Measurements from ENCODE around the gene ATG9A.

- TF ChIP-seq, protein P1, sequence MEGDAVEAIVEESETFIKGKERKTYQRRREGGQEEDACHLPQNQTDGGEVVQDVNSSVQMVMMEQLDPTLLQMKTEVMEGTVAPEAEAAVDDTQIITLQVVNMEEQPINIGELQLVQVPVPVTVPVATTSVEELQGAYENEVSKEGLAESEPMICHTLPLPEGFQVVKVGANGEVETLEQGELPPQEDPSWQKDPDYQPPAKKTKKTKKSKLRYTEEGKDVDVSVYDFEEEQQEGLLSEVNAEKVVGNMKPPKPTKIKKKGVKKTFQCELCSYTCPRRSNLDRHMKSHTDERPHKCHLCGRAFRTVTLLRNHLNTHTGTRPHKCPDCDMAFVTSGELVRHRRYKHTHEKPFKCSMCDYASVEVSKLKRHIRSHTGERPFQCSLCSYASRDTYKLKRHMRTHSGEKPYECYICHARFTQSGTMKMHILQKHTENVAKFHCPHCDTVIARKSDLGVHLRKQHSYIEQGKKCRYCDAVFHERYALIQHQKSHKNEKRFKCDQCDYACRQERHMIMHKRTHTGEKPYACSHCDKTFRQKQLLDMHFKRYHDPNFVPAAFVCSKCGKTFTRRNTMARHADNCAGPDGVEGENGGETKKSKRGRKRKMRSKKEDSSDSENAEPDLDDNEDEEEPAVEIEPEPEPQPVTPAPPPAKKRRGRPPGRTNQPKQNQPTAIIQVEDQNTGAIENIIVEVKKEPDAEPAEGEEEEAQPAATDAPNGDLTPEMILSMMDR (IDR thresholded peaks at IDR 0.05), result no peak
- TF ChIP-seq POLR2AphosphoS5 (IDR thresholded peaks at IDR 0.05) (no peak), POLR2A (IDR thresholded peaks at IDR 0.05) (no peak)
Measured at GRCh38 chr2:219210886-219211362, 18.5 kb downstream of the ATG9A start.

Data from sigmoid colon (tissue), 4 donors.